CD14-positive monocyte (primary cell): ENCODE data around the gene PIEZO2. TPM values are rescaled to one million over a fixed set of nuclear protein-coding genes. Genes with fewer than 3 reads are reported as not detected.
A peak's percentile ranks its signal among the peaks of the same experiment; 100 is the strongest.

Experiments
- DNase-seq, 3 donors: peaks; one replicate each; pipeline ENCODE4 v3.0.0-alpha.2; 2011 to 2022
- H2AFZ ChIP-seq: 2 replicates; pipeline ENCODE4 v1.6.0; 2012; ENCODE audit warnings: mild to moderate bottlenecking, low read depth, low read length, inconsistent platforms; ENCODE audit not compliant: insufficient read depth, poor library complexity, severe bottlenecking
- H3K27ac ChIP-seq, 2 donors: 1 replicate in 1 of 2; 2 replicates in 1 of 2; pipeline ENCODE4 v1.5.1; 2012 to 2013; ENCODE audit warnings: low read length in 2 of 2, control low read depth in 1 of 2, inconsistent platforms in 1 of 2, low read depth in 1 of 2, mild to moderate bottlenecking in 1 of 2
- H3K27me3 ChIP-seq, 2 donors: one replicate each; pipeline versions ENCODE4 v1.6.0 to v1.6.1; 2011 to 2013; ENCODE audit warnings: low read length in 2 of 2; ENCODE audit not compliant: control insufficient read depth in 2 of 2, insufficient read depth in 2 of 2
- H3K36me3 ChIP-seq, 2 donors: replicated peaks in 1 of 2; 1 replicate in 1 of 2; 2 replicates in 1 of 2; pipeline versions ENCODE4 v1.5.1 to v1.6.1; 2012 to 2013; ENCODE audit warnings: low read length in 2 of 2, control low read depth in 1 of 2, inconsistent platforms in 1 of 2, mild to moderate bottlenecking in 1 of 2; ENCODE audit not compliant: insufficient read depth in 2 of 2, control insufficient read depth in 1 of 2
- H3K4me1 ChIP-seq, 2 donors: 1 replicate in 1 of 2; 2 replicates in 1 of 2; pipeline versions ENCODE4 v1.5.1 to v1.6.1; 2012 to 2013; ENCODE audit warnings: low read length in 2 of 2, control low read depth in 1 of 2, inconsistent platforms in 1 of 2, mild to moderate bottlenecking in 1 of 2, moderate library complexity in 1 of 2; ENCODE audit not compliant: insufficient read depth in 2 of 2, control insufficient read depth in 1 of 2
- H3K4me2 ChIP-seq: replicated peaks from 2 replicates; pipeline ENCODE3; 2012; ENCODE audit warnings: low read length, moderate library complexity, mild to moderate bottlenecking; ENCODE audit not compliant: poor library complexity, severe bottlenecking; ENCODE audit errors: extremely low read depth
- H3K4me3 ChIP-seq, 3 experiments: fragments of 200-600 bp in 1 of 3; sonication (generic) in 1 of 3; replicated peaks in 1 of 3; 1 replicate in 2 of 3; 2 replicates in 1 of 3; pipeline ENCODE4 v1.5.1; 2011 to 2013; ENCODE audit warnings: low read length in 3 of 3, mild to moderate bottlenecking in 3 of 3, control low read depth in 2 of 3, low read depth in 2 of 3, inconsistent platforms in 1 of 3, moderate library complexity in 1 of 3
- H3K79me2 ChIP-seq: 2 replicates; pipeline ENCODE4 v1.6.0; 2012; ENCODE audit warnings: mild to moderate bottlenecking, control low read depth, inconsistent platforms, low read length, moderate library complexity; ENCODE audit not compliant: insufficient read depth
- H3K9ac ChIP-seq: 2 replicates; pipeline ENCODE4 v1.6.0; 2017; ENCODE audit warnings: low read length, mild to moderate bottlenecking; ENCODE audit not compliant: insufficient read depth, poor library complexity, severe bottlenecking
- H3K9me3 ChIP-seq, 2 donors: replicated peaks in 1 of 2; 1 replicate in 1 of 2; 2 replicates in 1 of 2; pipeline versions ENCODE4 v1.5.1 to v1.6.1; 2012 to 2013; ENCODE audit warnings: low read length in 2 of 2, control low read depth in 1 of 2; ENCODE audit not compliant: control insufficient read depth in 1 of 2, insufficient read depth in 1 of 2
- H4K20me1 ChIP-seq: 2 replicates; pipeline ENCODE4 v1.6.0; 2012; ENCODE audit warnings: mild to moderate bottlenecking, low read length, control low read depth, moderate library complexity; ENCODE audit not compliant: insufficient read depth
- H3K27ac Mint-ChIP-seq, 7 donors: one replicate each; pipeline ENCODE4 v1.8.0; 2020; ENCODE audit warnings: mild to moderate bottlenecking in 7 of 7, mixed read lengths in 7 of 7, moderate library complexity in 6 of 7, inconsistent platforms in 2 of 7
- H3K27me3 Mint-ChIP-seq, 3 donors: one replicate each; pipeline ENCODE4 v1.8.0; 2021 to 2022; ENCODE audit warnings: low read depth in 3 of 3, mild to moderate bottlenecking in 3 of 3, mixed read lengths in 3 of 3, moderate library complexity in 3 of 3, inconsistent platforms in 1 of 3
- H3K36me3 Mint-ChIP-seq, 2 donors: one replicate each; pipeline ENCODE4 v1.8.0; 2020; ENCODE audit warnings: mixed read lengths in 2 of 2, inconsistent platforms in 1 of 2, mild to moderate bottlenecking in 1 of 2
- H3K4me1 Mint-ChIP-seq: one replicate; pipeline ENCODE4 v1.8.0; 2020; ENCODE audit warnings: mild to moderate bottlenecking, mixed read lengths
- H3K4me3 Mint-ChIP-seq, 2 donors: one replicate each; pipeline ENCODE4 v1.8.0; 2020; ENCODE audit warnings: mild to moderate bottlenecking in 2 of 2, mixed read lengths in 2 of 2, moderate library complexity in 1 of 2
- H3K9me3 Mint-ChIP-seq, 7 donors: one replicate each; pipeline ENCODE4 v1.8.0; 2020 to 2022; ENCODE audit warnings: mixed read lengths in 7 of 7, mild to moderate bottlenecking in 6 of 7, moderate library complexity in 6 of 7, inconsistent platforms in 2 of 7
- CTCF ChIP-seq: fragments of 200-600 bp; IDR thresholded peaks from one replicate; pipeline ENCODE4 v1.8.0; 2022; ENCODE audit warnings: antibody characterized with exemption, mild to moderate bottlenecking
- WGBS: methylation state at CpG from one replicate; pipeline ENCODE4 v1.1.5; 2013; ENCODE audit warnings: missing lambda C conversion rate; ENCODE audit not compliant: insufficient coverage; 5-methylcytosine and 5-hydroxymethylcytosine counted together
- intact Hi-C, 2 donors: fragments of 100-400 bp; cut with micrococcal nuclease; formaldehyde crosslinking; loops; one replicate each; pipeline versions ENCODE4 v1.15.0 to v1.15.1; 2023
- polyA plus RNA-seq, 3 donors: library from polyadenylated mRNA; depleted of rRNA in 1 of 3; unstranded in 2 of 3; stranded (reverse) in 1 of 3; fragments of 300-500 nt in 2 of 3; fragments of >200 nt in 1 of 3; fragmentation: Illumina TruSeq in 2 of 3; gene quantifications; 1 replicate in 2 of 3; 2 replicates in 1 of 3; pipeline ENCODE4 v1.2.3, GENCODE V29; 2012 to 2021

The PIEZO2 gene
- polyA plus RNA-seq, 3 donors = not detected

- no peak for TF ChIP-seq CTCF
- Histone ChIP-seq H3K4me3 (no peak overlapping the region), H3K36me3 (no peaks in the 10 kb centered on the region), H4K20me1 (no peaks in the 10 kb centered on the region), H3K9me3 (no peaks in the 10 kb centered on the region), H2AFZ (peak overlapping the region; percentile 29), H3K9ac (no peak overlapping the region), H3K27ac (no peak overlapping the region), H3K4me1 (peaks cover 0 to 7% of the 10 kb centered on the region in 2 donors), H3K4me2 (no peak overlapping the region), H3K79me2 (no peaks in the 10 kb centered on the region), H3K27me3 (no peaks in the 10 kb centered on the region)
- peaks cover 0 to 3% (median 0%) of the 10 kb centered on the region in 7 donors for H3K9me3 Mint-ChIP-seq
- H3K36me3 Mint-ChIP-seq = no peaks in the 10 kb centered on the region
- peaks cover 14% of the 10 kb centered on the region for H3K4me1 Mint-ChIP-seq
- intact Hi-C loops = no loop called here
- H3K27me3 Mint-ChIP-seq = peaks cover 0 to 6% (median 0%) of the 10 kb centered on the region in 3 donors
- no peak for DNase-seq
- H3K4me3 Mint-ChIP-seq = no peak overlapping the region
- 12% methylated on average over 3 of the region's 3 CpGs for whole genome bisulfite sequencing
- H3K27ac Mint-ChIP-seq = peak overlapping the region in 1 of 7 donors; percentile 33
These were observed 28.0 kb upstream of the PIEZO2 start for GRCh38 chr18:11177382-11177781.

- DNase-seq = no peak
- intact Hi-C loops = no loop called here
- no peak overlapping the region for H3K4me3 ChIP-seq
- no peaks in the 10 kb centered on the region for H3K27me3 ChIP-seq
- no peak overlapping the region for H3K9ac ChIP-seq
- no peak overlapping the region for H3K27ac Mint-ChIP-seq
- no peaks in the 10 kb centered on the region for H3K79me2 ChIP-seq
- no peak overlapping the region for H3K4me3 Mint-ChIP-seq
- H3K9me3 ChIP-seq = no peaks in the 10 kb centered on the region
- peaks cover 0 to 3% (median 0%) of the 10 kb centered on the region in 7 donors for H3K9me3 Mint-ChIP-seq
- H3K36me3 ChIP-seq = no peaks in the 10 kb centered on the region
- H3K4me1 Mint-ChIP-seq = peaks cover 14% of the 10 kb centered on the region
- 31% methylated on average over 3 of the region's 3 CpGs for WGBS
- H3K4me2 ChIP-seq = no peak overlapping the region
- peaks cover 0 to 7% of the 10 kb centered on the region in 2 donors for H3K4me1 ChIP-seq
- no peak for TF ChIP-seq CTCF
- H3K27me3 Mint-ChIP-seq = peaks cover 0 to 6% (median 0%) of the 10 kb centered on the region in 3 donors
- no peaks in the 10 kb centered on the region for H3K36me3 Mint-ChIP-seq
- H3K27ac ChIP-seq = no peak overlapping the region
- H2AFZ ChIP-seq = no peak overlapping the region
- H4K20me1 ChIP-seq = no peaks in the 10 kb centered on the region
These were observed 27.1 kb upstream of the PIEZO2 start for GRCh38 chr18:11176481-11176881.
